ENCODE measurements around the gene MED12L. TPM values are rescaled to one million over a fixed set of nuclear protein-coding genes. Genes with fewer than 3 reads are reported as not detected.

Gene MED12L
- total RNA-seq, 4 donors from 2014 or later: 0.08 to 1.5 (median 0.19) TPM

- Histone ChIP-seq H3K36me3 (no peaks in the 10 kb centered on the region), H3K4me3 (no peak overlapping the region), H3K4me1 (no peaks in the 10 kb centered on the region), H3K9me3 (no peaks in the 10 kb centered on the region), H3K27me3 (peaks cover 0 to 8% (median 0%) of the 10 kb centered on the region in 4 donors), H3K27ac (no peak overlapping the region)
- TF ChIP-seq CTCF (IDR thresholded peaks at IDR 0.05): no peak
- TF ChIP-seq POLR2A (IDR thresholded peaks at IDR 0.05): no peak
- intact Hi-C loops (cut with DNase I): no loop called here
- DNase-seq: no peak
- WGBS, 2 donors: 70 to 83% methylated on average over 8 of the region's 8 CpGs
Measured at GRCh38 chr3:151133917-151134450, 48.5 kb downstream of the MED12L start.

GRCh38 chr3:151135541-151136337 lies 50.3 kb downstream of the MED12L start:
- H3K4me3 ChIP-seq: no peak overlapping the region
- peaks cover 0 to 8% (median 0%) of the 10 kb centered on the region in 4 donors for H3K27me3 ChIP-seq
- no peaks in the 10 kb centered on the region for H3K4me1 ChIP-seq
- no peak overlapping the region for H3K27ac ChIP-seq
- intact Hi-C loops (cut with DNase I): no loop called here
- no peak for DNase-seq
- no peak for TF ChIP-seq POLR2A (IDR thresholded peaks at IDR 0.05)
- no peaks in the 10 kb centered on the region for H3K9me3 ChIP-seq
- 50 to 52% methylated on average over 3 to 5 of the region's 5 CpGs for WGBS, 2 donors
- no peaks in the 10 kb centered on the region for H3K36me3 ChIP-seq

GRCh38 chr3:151142929-151143328 lies 57.5 kb downstream of the MED12L start:
- no peak for DNase-seq
- intact Hi-C loops (cut with DNase I): loop anchor here (5.0 kb wide), 1 partner anchor 356 kb away; no protein-coding TSS in a partner anchor
- Histone ChIP-seq H3K9me3 (no peaks in the 10 kb centered on the region), H3K4me1 (peaks cover 0 to 15% (median 11%) of the 10 kb centered on the region in 3 donors), H3K4me3 (no peak overlapping the region), H3K27me3 (peaks cover 0 to 11% (median 0%) of the 10 kb centered on the region in 4 donors), H3K36me3 (no peaks in the 10 kb centered on the region), H3K27ac (no peak overlapping the region)
- 68 to 73% methylated on average over 5 of the region's 5 CpGs for WGBS, 2 donors
- TF ChIP-seq POLR2A (IDR thresholded peaks at IDR 0.05) (no peak), CTCF (IDR thresholded peaks at IDR 0.05) (no peak)

GRCh38 chr3:151144016-151144415 lies 58.6 kb downstream of the MED12L start:
- Histone ChIP-seq H3K4me1 (peaks cover 0 to 15% (median 11%) of the 10 kb centered on the region in 3 donors), H3K4me3 (no peak overlapping the region), H3K9me3 (no peaks in the 10 kb centered on the region), H3K27me3 (peaks cover 0 to 11% (median 0%) of the 10 kb centered on the region in 4 donors), H3K36me3 (no peaks in the 10 kb centered on the region), H3K27ac (no peak overlapping the region)
- no peak for DNase-seq
- WGBS, 2 donors: 71 to 88% methylated on average over 4 of the region's 4 CpGs
- intact Hi-C loops (cut with DNase I): loop anchor here (5.0 kb wide), 1 partner anchor 357 kb away; no protein-coding TSS in a partner anchor
- TF ChIP-seq CTCF (IDR thresholded peaks at IDR 0.05) (no peak), POLR2A (IDR thresholded peaks at IDR 0.05) (no peak)

- TF ChIP-seq POLR2A (IDR thresholded peaks at IDR 0.05) (no peak), CTCF (IDR thresholded peaks at IDR 0.05) (no peak)
- intact Hi-C loops (cut with DNase I): loop anchor here (5.0 kb wide), 2 partner anchors 357 to 422 kb away; no protein-coding TSS in a partner anchor
- Histone ChIP-seq H3K36me3 (no peaks in the 10 kb centered on the region), H3K4me1 (peaks cover 0 to 15% (median 11%) of the 10 kb centered on the region in 3 donors), H3K27me3 (peaks cover 0 to 11% (median 0%) of the 10 kb centered on the region in 4 donors), H3K27ac (no peak overlapping the region), H3K4me3 (no peak overlapping the region), H3K9me3 (no peaks in the 10 kb centered on the region)
- 78 to 86% methylated on average over 5 of the region's 5 CpGs for WGBS, 2 donors
- no peak for DNase-seq
Measured at GRCh38 chr3:151144760-151145159, 59.3 kb downstream of the MED12L start.

Data from esophagus squamous epithelium (tissue), 5 donors.